NCI-H82 treated with DMSO at 0.1 percent for 48 hours (cell line): ENCODE results near the gene SREBF2.
"Not testable (repeated sequence)": the region's sequence is repeated elsewhere in the genome, so short reads cannot be mapped to it uniquely, and the experiment has no call there.

Experiments
- DNase-seq: peaks from one replicate; lab custom pipeline; 2025; ENCODE audit not compliant: unreplicated experiment; lab: John Stamatoyannopoulos, UW

Gene SREBF2

DNA sequence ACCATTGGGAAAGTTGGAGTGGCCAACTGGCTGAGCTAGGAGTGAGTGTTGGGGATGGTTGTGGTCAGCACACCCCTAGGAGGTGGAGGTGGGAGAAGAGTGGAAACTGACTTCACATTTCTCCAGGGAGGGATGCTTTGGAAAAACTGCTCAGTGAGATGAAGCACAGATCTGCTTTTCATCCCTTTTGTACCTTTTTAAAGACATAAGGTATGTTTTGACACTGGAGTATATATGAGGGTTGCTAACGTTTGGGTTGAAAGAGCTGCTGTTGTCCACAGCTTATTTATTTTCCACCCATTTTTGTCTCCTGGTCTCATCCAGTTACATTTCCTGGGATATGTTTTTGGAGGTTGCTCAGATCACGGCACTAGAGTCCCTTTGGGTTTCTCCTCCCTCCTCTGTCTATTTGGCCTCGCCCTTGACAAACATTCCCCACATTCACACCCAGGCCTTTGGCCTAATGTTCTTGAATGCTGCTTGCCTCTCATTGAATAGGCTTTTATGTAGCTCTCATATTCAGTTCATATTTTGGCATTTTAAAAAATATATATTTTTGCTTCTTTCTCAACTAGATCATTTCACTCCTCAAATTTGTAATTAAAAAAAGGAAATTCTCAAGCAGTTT lies 8.3 kb downstream of the SREBF2 start:
- no peak for DNase-seq

GRCh38 chr22:41842996-41843970 lies 10.4 kb downstream of the SREBF2 start:
- DNase-seq = no peak

- DNase-seq = no peak
Observed at GRCh38 chr22:41844036-41844435, 11.1 kb downstream of the SREBF2 start.

DNA sequence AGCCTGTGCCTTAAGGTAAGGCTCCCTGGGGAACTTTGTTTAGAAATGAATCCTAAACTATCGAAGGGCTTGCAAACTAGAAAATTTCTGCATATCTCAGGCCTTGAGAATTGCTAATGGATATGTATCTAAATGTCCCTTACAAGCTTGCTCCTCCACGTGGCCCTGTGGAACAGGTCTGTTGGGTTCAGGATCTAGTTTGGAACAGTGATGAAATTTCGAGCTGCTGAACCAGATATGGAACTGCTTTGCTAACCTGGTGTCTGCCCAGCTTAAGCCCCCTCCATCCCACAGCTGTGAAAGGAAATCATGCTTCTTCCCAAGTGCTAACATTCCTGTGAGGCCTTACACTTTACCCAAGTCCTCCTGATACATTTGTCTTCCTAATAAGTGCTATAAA lies 11.6 kb downstream of the SREBF2 start:
- no peak for DNase-seq

DNA sequence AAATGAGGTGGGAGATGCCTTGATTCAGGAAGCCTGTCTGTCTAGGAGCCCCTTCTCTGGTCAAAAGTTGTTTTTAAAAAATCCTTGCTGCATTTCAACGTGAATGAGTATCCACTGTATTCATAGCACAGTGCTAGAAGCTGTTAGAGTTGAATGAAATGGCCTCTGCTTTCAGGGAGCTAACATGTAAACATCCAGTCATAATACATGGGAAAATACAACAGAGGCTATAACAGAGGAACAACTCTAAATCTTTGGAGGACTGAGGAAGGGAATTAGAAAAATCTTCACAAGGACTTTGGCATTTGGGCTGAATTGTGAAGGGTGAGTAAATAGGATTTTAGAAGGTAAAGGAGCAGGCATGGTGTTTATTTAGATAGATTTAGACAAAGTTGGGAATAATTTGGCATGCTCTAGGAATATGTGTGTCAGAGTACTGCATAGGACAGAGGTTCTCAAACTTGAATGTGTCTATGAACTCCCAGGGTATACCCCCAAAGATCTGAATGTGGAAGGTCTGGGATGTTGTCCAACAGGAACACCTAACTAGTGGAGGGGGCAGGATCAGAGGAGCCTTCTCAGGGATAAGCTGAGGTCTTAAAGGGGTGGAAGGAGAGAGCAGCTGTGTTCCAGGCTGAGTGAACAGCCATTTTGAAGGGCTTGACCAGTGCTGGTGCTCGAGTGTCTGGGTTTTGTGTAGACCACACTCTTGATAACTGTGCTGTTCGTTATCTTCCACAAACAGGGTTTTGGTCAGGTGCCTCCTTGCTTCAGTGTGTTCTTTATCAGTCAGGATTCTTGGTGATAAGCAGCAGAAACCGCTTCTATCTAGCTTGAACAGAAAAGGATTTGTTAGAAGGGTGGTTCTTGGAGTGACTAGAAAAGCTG lies 12.7 kb downstream of the SREBF2 start:
- peak; percentile 47 for DNase-seq

DNA sequence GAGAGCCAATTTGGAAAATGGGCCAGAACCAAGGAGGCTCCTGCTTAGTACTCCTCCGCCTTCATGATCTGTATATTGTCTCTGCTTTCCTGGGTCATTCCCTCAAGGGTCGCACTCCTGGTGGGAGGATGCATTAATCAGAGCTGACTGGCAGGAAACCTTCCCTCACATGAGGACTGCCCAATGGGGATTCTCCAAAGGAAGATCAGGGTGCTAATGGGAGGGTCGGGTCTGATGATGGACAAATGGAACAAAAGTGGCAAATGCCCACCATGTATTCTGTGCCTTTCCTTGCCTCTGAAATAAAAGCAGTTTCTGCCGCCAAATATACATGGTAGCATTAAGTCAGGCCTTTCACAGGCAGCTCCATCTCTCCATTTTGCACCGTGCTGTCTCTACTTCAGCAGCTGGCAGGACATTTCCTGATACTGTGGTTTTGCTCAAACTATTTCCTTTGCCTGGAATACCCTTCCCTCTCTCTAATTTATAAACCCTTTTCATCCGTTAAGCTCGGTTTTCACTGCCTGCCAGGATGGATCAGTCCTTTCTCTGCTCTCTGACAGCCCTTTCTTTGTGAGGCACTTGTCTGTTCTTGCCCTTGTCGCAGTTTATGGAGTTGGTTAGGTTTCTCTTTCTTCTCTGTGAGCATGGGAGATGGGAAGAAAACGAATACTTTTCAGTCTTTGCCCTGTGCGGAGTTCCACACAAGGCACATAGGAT lies 13.5 kb downstream of the SREBF2 start:
- no peak for DNase-seq

- no peak for DNase-seq
Observed at GRCh38 chr22:41847300-41847699, 14.4 kb downstream of the SREBF2 start.

DNA sequence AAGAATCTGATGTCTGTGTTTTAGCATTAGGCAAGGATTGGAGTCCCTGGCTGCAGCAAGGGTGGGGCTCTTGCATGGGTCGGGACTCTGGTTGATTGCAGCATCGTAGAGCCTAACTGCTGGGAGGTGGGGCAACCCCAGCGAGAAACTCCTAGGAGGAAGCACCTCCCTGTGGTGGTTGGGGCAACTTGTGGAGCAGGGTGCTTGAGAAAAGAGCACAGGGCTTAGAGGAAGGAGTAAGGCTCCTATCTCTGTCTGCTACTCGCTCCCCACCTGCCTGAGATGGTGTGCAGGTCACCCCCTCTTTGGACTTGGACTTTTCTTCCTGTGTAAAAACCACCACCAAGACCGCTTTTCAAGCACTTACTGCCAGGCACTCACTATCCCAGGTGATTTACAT lies 15.6 kb downstream of the SREBF2 start:
- DNase-seq = no peak

DNA sequence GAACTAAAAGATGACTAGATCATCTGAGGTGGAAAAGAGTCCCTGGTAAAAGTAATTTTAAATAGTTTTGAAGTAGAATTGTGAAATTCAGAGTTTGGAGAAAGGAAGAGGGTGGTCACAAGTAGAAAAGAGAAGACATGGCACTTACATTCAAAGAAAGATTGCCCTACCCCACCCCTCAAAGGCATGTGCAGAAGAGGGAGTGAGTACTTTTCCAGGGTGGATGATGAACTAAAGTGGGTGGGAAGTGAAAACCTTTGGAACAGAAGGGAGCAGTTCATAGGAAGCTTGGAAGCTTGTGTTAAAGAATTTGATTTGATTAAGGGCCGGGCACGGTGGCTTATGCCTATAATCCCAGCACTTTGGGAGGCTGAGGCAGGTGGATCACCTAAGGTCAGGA lies 23.6 kb downstream of the SREBF2 start:
- no peak for DNase-seq

DNA sequence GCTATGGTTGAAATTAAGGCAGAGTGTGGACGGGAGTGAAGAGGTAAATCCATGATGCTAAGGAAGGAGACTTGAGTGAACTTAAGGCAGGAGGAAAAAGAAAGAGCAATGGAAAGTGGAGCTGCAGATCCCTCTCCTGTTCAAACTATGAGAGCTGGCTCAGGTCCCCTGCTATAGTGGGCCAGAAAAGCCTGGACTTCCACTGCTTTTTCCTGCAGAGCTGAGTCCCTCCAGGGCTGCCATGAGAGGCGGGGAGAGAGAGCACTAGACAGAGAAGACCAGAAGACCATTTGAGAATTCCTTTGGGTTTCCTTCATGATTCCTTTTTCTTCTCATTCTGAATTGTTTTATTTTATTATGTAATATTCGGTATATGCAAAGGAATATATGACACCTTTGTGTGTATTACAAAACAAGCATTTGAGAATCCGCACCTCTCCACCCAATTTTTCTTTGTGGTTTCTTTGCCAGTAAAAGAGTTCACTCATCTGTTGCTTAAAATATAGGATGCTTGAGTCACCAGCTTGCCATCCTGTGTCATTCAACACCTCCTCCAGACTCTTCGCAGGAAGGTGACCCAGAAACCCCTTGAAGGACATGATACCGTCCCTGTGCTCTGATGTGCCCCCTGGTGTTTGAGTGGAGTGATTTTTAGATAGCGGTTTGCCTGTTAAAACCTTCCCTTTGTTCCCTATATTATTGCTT lies 24.4 kb downstream of the SREBF2 start:
- no peak for DNase-seq

- no peak for DNase-seq
Observed at GRCh38 chr22:41857860-41858199, 24.9 kb downstream of the SREBF2 start.

- DNase-seq = no peak
Observed at GRCh38 chr22:41862160-41862529, 29.2 kb downstream of the SREBF2 start.

DNA sequence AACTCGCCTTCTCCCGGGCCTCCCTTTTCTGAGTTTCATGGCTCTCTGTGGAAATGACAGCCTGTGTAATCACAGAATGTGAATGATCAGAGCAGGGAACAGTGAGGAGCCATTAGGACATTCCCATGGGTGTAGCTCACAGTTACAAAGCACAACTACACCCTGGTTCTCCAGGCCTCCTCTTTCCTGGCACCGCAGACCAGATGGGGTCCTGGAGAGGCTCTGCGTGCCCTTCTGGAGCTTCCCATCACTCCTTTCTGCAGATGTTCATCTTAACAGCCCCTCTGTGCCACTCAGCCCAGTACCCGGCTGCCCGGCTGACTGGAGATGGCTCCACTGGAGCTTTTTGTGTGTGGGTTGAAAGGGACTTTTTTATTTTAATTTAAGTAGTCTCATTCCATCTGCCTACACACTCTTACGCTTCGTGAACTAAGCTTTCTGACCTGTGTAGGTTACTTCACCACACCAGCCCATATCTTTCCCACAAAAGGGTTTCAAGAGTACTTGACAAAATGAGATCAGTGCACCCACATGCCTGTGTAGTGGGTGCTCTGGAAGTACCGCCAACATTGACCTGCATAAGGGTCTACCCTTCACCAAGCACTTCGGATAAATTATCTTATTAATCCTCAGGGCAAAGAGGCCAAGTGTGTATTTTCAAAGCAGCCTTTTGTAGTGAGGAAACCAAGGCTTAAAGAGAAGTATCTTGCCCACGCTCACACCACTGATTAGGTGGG lies 29.8 kb downstream of the SREBF2 start:
- DNase-seq = no peak

DNA sequence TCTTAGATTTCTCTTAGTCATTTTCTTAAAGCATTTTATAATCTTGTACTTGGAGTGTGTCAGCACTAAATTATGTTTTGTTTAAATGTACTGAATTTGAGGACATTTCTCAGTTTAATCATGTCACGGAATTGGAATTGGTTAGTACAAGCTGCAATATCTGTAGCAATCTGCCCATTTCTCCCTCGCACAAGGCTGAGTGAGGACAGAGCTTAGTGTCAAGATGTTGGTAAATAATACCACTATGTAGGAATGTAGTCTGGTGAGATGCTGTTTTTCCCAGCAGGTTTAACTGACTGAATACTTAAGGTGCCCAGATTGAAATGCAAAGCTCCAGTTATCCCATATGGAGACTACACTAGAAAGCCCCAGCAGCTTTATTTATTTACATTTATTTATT lies 30.6 kb downstream of the SREBF2 start:
- no peak for DNase-seq

GRCh38 chr22:41868556-41868955 lies 35.7 kb downstream of the SREBF2 start:
- no peak for DNase-seq

GRCh38 chr22:41870081-41870480 lies 37.2 kb downstream of the SREBF2 start:
- DNase-seq = not testable (repeated sequence)

DNA sequence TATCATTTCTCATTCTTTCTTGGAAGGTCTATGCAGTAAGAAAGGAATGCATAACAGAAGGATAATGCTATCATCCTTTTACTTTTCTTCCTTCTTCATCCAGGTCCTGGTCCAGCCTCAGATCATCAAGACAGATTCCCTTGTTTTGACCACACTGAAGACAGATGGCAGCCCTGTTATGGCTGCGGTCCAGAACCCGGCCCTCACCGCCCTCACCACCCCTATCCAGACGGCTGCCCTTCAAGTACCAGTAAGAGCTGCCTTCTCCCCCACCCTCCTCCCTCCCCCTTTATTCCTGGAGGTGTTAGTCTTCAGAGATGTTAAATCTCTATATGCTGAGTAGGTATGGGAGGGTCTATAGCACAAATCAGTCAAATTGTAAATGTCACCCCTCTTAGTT lies 37.9 kb downstream of the SREBF2 start:
- no peak for DNase-seq

GRCh38 chr22:41873391-41873790 lies 40.5 kb downstream of the SREBF2 start:
- DNase-seq = no peak

- DNase-seq = no peak
Observed at GRCh38 chr22:41874090-41874489, 41.2 kb downstream of the SREBF2 start.
